GM23248 (cell line): ENCODE measurements around the gene RAE1.
"Not testable (repeated sequence)": the region's sequence is repeated elsewhere in the genome, so short reads cannot be mapped to it uniquely, and the experiment has no call there.

Experiments
- EZH2 ChIP-seq: fragments of 200-600 bp; sonication (generic); IDR thresholded peaks from 2 replicates; pipeline ENCODE4 v1.6.1; 2018; ENCODE audit warnings: antibody characterized with exemption, mild to moderate bottlenecking; ENCODE audit not compliant: insufficient read depth, poor library complexity, severe bottlenecking
- EZH2phosphoT487 ChIP-seq: fragments of 200-600 bp; sonication (generic); IDR thresholded peaks from 2 replicates; pipeline ENCODE4 v1.6.1; 2018; ENCODE audit warnings: antibody characterized with exemption, moderate library complexity, mild to moderate bottlenecking, low read depth; ENCODE audit not compliant: insufficient read depth

- TF ChIP-seq EZH2, EZH2phosphoT487: not testable (repeated sequence)
These were observed 371 bp upstream of the RAE1 start for GRCh38 chr20:57350726-57351041.
